ENCODE data around the gene STK38L.

STK38L gene

DNA sequence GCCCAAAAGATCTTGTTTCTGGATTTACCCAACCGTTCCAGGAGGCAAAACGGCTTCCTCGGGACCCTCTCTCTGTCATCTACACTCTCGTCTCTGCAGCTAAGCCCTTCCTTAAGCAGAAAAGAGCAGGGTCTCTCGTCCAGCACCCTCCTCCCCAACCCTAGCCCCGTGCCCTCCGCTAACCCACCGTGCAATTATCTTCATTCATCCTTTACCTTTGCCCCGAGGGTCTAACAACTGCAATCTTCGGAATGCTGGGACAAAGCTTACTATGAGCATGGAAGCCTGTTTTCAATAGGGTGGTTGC is 88.3 kb downstream of the STK38L start:
- Histone ChIP-seq H3K27ac (ENCODE audit: low read length) (no peak overlapping the region), H3K9me3 (ENCODE audit: insufficient read depth, low read length, severe bottlenecking) (no peaks in the 10 kb centered on the region), H3K79me2 (ENCODE audit: insufficient read depth, low read length) (no peaks in the 10 kb centered on the region), H3K4me1 (ENCODE audit: insufficient read depth, low read length) (peaks cover 17% of the 10 kb centered on the region), H3K9ac (ENCODE audit: low read depth, low read length) (peak overlapping the region; percentile 34; the same call in 1 of the 2 replicates), H4K20me1 (ENCODE audit: insufficient read depth, low read length) (no peaks in the 10 kb centered on the region; the same call in 1 of the 2 replicates), H2AFZ (ENCODE audit: low read depth, low read length) (peak overlapping the region; percentile 63; the same call in 1 of the 2 replicates), H3K27me3 (ENCODE audit: insufficient read depth, low read length, poor library complexity) (peaks cover 53% of the 10 kb centered on the region), H3K4me2 (ENCODE audit: insufficient read depth, low read length) (peak overlapping the region; percentile 73), H3K4me3 (ENCODE audit: low read depth in 1 of 2, low read length in 2 of 2) (peak overlapping the region in 1 of 2 experiments; percentile 56; a peak in 2 of 4 replicates), H3K36me3 (ENCODE audit: insufficient read depth, low read length) (no peaks in the 10 kb centered on the region)
- DNase-seq (no peak), ATAC-seq (ENCODE audit: insufficient read depth, low read depth) (no peak; the same call in 2 of the 3 replicates)
- TF ChIP-seq, protein P1, sequence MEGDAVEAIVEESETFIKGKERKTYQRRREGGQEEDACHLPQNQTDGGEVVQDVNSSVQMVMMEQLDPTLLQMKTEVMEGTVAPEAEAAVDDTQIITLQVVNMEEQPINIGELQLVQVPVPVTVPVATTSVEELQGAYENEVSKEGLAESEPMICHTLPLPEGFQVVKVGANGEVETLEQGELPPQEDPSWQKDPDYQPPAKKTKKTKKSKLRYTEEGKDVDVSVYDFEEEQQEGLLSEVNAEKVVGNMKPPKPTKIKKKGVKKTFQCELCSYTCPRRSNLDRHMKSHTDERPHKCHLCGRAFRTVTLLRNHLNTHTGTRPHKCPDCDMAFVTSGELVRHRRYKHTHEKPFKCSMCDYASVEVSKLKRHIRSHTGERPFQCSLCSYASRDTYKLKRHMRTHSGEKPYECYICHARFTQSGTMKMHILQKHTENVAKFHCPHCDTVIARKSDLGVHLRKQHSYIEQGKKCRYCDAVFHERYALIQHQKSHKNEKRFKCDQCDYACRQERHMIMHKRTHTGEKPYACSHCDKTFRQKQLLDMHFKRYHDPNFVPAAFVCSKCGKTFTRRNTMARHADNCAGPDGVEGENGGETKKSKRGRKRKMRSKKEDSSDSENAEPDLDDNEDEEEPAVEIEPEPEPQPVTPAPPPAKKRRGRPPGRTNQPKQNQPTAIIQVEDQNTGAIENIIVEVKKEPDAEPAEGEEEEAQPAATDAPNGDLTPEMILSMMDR (IDR thresholded peaks at IDR 0.05; ENCODE audit: borderline replicate concordance, extremely low read depth, low read length, poor library complexity, severe bottlenecking): no peak
- peak; percentile 91 for TF ChIP-seq EZH2 (IDR thresholded peaks at IDR 0.05; ENCODE audit: borderline replicate concordance, low read depth, low read length, severe bottlenecking)

DNA sequence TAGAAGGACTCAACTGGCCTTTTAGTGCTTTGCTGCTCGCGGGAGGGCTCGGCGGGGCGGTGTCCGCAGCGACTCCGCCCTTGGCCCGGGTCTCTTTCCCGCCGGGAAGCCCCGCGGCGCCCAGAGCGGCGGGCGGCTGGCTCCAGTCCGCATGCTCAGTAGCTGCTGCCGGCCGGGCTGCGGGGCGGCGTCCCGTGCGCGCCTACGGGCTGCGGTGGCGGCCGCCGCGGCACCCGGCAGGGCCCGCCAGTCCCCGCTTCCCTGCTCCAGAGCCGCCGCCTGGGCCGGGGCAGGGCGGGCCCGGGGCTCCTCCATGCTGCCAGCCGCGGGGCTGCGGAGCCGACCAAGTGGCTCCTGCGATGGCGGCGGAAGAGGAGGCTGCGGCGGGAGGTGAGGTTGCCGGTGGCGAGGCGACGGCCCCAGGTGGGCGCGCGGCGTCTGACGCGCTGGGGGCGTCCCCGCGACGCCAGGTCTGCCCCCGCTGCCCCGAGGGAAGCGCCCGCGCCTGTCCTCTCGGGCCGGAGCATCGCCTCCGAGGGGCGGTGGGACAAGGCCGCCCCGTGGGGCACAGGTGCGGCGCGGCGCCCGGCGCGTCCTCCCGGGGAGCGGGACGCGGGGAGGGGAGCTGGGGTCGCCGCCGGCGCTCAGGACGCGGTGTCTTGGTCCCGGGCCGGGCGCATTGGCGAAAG is 88.8 kb downstream of the STK38L start, which contains the start of gene BMAL2:
Gene BMAL2 (plus strand): TSS at position 123 of the 689 bp plus-strand sequence. CDS start 237 bp downstream, at position 360.
- Histone ChIP-seq H3K27me3 (ENCODE audit: insufficient read depth, low read length, poor library complexity) (peaks cover 53% of the 10 kb centered on the region), H3K4me2 (ENCODE audit: insufficient read depth, low read length) (peak within 1 kb of the TSS; percentile 73), H3K36me3 (ENCODE audit: insufficient read depth, low read length) (no peaks in the 10 kb centered on the region), H3K27ac (ENCODE audit: low read length) (no peak within 1 kb of the TSS), H3K79me2 (ENCODE audit: insufficient read depth, low read length) (no peaks in the 10 kb centered on the region), H3K9ac (ENCODE audit: low read depth, low read length) (peak within 1 kb of the TSS; percentile 34), H2AFZ (ENCODE audit: low read depth, low read length) (peak within 1 kb of the TSS; percentile 63), H3K4me3 (ENCODE audit: low read depth in 1 of 2, low read length in 2 of 2) (peak within 1 kb of the TSS; percentile 12 to 56; a peak in 3 of 4 replicates), H3K9me3 (ENCODE audit: insufficient read depth, low read length, severe bottlenecking) (no peaks in the 10 kb centered on the region), H3K4me1 (ENCODE audit: insufficient read depth, low read length) (peaks cover 17% of the 10 kb centered on the region), H4K20me1 (ENCODE audit: insufficient read depth, low read length) (no peaks in the 10 kb centered on the region; the same call in 1 of the 2 replicates)
- DNase-seq (peak; percentile 41), ATAC-seq (ENCODE audit: insufficient read depth, low read depth) (peak; percentile 76)
- TF ChIP-seq EZH2 (IDR thresholded peaks at IDR 0.05; ENCODE audit: borderline replicate concordance, low read depth, low read length, severe bottlenecking): no peak
- TF ChIP-seq, protein P1 (IDR thresholded peaks at IDR 0.05; ENCODE audit: borderline replicate concordance, extremely low read depth, low read length, poor library complexity, severe bottlenecking): no peak

DNA sequence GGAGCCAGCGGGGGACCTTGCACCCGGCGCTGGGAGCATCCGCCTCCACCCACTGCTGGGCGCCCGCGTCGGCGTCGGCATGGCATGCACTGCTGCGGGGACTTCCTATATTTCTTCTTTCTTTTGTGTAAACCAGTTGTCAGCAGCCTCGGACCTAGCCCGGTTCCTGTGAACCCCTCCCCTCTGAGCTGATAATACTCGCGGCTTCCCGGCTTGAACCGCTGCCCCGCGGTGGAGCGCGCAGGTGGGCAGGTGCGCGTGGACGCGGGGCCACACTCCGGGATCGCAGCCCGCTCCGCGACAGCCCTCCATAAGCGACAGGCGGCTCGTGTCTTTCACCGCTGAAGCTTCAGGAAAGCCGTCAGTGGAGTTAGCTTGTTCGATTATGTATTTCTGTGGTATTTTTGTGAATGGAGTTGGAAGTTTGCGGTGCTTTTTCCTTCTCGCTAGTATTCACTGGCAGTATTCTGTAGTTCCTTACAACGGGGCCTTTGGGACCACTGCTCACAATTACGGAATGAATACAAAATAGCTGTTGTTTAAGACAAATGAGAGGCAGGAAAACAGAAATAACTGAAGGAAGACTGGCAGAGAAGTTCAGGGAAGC is 89.4 kb downstream of the STK38L start:
- no peaks in the 10 kb centered on the region for H3K79me2 ChIP-seq (ENCODE audit: insufficient read depth, low read length)
- H3K27ac ChIP-seq (ENCODE audit: low read length): no peak overlapping the region
- ATAC-seq (ENCODE audit: insufficient read depth, low read depth): peak; percentile 69
- H2AFZ ChIP-seq (ENCODE audit: low read depth, low read length): peak overlapping the region; percentile 57
- H3K4me1 ChIP-seq (ENCODE audit: insufficient read depth, low read length): peaks cover 17% of the 10 kb centered on the region
- peak overlapping the region; percentile 73 for H3K4me2 ChIP-seq (ENCODE audit: insufficient read depth, low read length)
- no peaks in the 10 kb centered on the region; the same call in 1 of the 2 replicates for H4K20me1 ChIP-seq (ENCODE audit: insufficient read depth, low read length)
- peak overlapping the region; percentile 12 to 56; a peak in 3 of 4 replicates for H3K4me3 ChIP-seq (ENCODE audit: low read depth in 1 of 2, low read length in 2 of 2)
- no peaks in the 10 kb centered on the region for H3K36me3 ChIP-seq (ENCODE audit: insufficient read depth, low read length)
- H3K9ac ChIP-seq (ENCODE audit: low read depth, low read length): peak overlapping the region; percentile 34
- TF ChIP-seq, protein P1 (IDR thresholded peaks at IDR 0.05; ENCODE audit: borderline replicate concordance, extremely low read depth, low read length, poor library complexity, severe bottlenecking): no peak
- TF ChIP-seq EZH2 (IDR thresholded peaks at IDR 0.05; ENCODE audit: borderline replicate concordance, low read depth, low read length, severe bottlenecking): peak; percentile 93
- peaks cover 56% of the 10 kb centered on the region for H3K27me3 ChIP-seq (ENCODE audit: insufficient read depth, low read length, poor library complexity)
- no peaks in the 10 kb centered on the region for H3K9me3 ChIP-seq (ENCODE audit: insufficient read depth, low read length, severe bottlenecking)
- peak; percentile 29 for DNase-seq
